WTC11 (cell line): Measurements from ENCODE around the gene PHACTR2. TPM values are rescaled to one million over a fixed set of nuclear protein-coding genes. Genes with fewer than 3 reads are reported as not detected.

ENCODE experiments used
- ATAC-seq: fragments of 200-7000 bp; cut with Tn5 transposase; 2 replicates; pipeline ENCODE4 v1.10.0; 2021; ENCODE audit warnings: mild to moderate bottlenecking, moderate library complexity
- CTCF ChIA-PET: fragments of 300-600 bp; sonication (Branson Sonifier 250); formaldehyde crosslinking; loops from one replicate; lab custom pipeline; 2021; ENCODE audit warnings: antibody characterized with exemption; lab: Charles Lee
- POLR2A ChIA-PET: fragments of 350-600 bp; sonication (Branson Sonifier 250); formaldehyde crosslinking; loops from one replicate; lab custom pipeline; 2021; ENCODE audit warnings: antibody characterized with exemption; lab: Charles Lee
- DNase-seq: peaks from one replicate; pipeline ENCODE4 v3.0.0; 2021; ENCODE audit warnings: low spot score
- H3K27ac Mint-ChIP-seq: 2 replicates; pipeline ENCODE4 v1.8.0; 2021; ENCODE audit warnings: mixed read lengths
- H3K27me3 Mint-ChIP-seq: 2 replicates; pipeline ENCODE4 v1.8.0; 2021; ENCODE audit warnings: low read depth, mild to moderate bottlenecking, moderate library complexity, mixed read lengths
- H3K36me3 Mint-ChIP-seq: 2 replicates; pipeline ENCODE4 v1.8.0; 2021; ENCODE audit warnings: mixed read lengths
- H3K4me1 Mint-ChIP-seq: 2 replicates; pipeline ENCODE4 v1.8.0; 2022; ENCODE audit warnings: mixed read lengths
- H3K4me3 Mint-ChIP-seq: 2 replicates; pipeline ENCODE4 v1.8.0; 2021; ENCODE audit warnings: mild to moderate bottlenecking, moderate library complexity, mixed read lengths
- H3K9me3 Mint-ChIP-seq: 2 replicates; pipeline ENCODE4 v1.8.0; 2021; ENCODE audit warnings: mixed read lengths
- ETV6 ChIP-seq: sonication (generic); formaldehyde crosslinking; IDR thresholded peaks from 2 replicates; pipeline ENCODE4 v1.8.1; 2022; ENCODE audit warnings: mild to moderate bottlenecking, missing genetic modification reagents
- GRHL2 ChIP-seq: fragments of 250-450 bp; sonication (Bioruptor Pico); IDR thresholded peaks from 2 replicates; pipeline ENCODE4 v1.8.0; 2022; ENCODE audit warnings: mild to moderate bottlenecking, moderate library complexity; ENCODE audit not compliant: insufficient replicate concordance, severe bottlenecking
- GTF2I ChIP-seq: fragments of 250-450 bp; sonication (Bioruptor Pico); conservative IDR thresholded peaks from 2 replicates; pipeline ENCODE4 v1.4.0; 2021; ENCODE audit warnings: mild to moderate bottlenecking
- HMGA2 ChIP-seq: fragments of 250-450 bp; sonication (Bioruptor Pico); IDR thresholded peaks from 2 replicates; pipeline ENCODE4 v1.4.0; 2021; ENCODE audit warnings: mild to moderate bottlenecking, moderate library complexity
- JAZF1 ChIP-seq: fragments of 250-450 bp; sonication (Bioruptor Pico); IDR thresholded peaks from 2 replicates; pipeline ENCODE4 v1.9.0; 2021; ENCODE audit warnings: moderate library complexity, mild to moderate bottlenecking, inconsistent platforms
- KAT7 ChIP-seq: sonication (generic); formaldehyde crosslinking; IDR thresholded peaks from 2 replicates; pipeline ENCODE4 v1.8.1; 2023; ENCODE audit warnings: missing genetic modification reagents, mild to moderate bottlenecking, borderline replicate concordance
- NFATC4 ChIP-seq: fragments of 250-450 bp; sonication (Bioruptor Pico); IDR thresholded peaks from 2 replicates; pipeline ENCODE4 v1.9.0; 2021; ENCODE audit warnings: mild to moderate bottlenecking
- NFYB ChIP-seq: sonication (generic); formaldehyde crosslinking; conservative IDR thresholded peaks from 2 replicates; pipeline ENCODE4 v1.8.0; 2022; ENCODE audit warnings: low read depth, missing genetic modification reagents
- NR3C1 ChIP-seq: sonication (generic); formaldehyde crosslinking; conservative IDR thresholded peaks from 2 replicates; pipeline ENCODE4 v1.8.1; 2023; ENCODE audit warnings: low read depth, mild to moderate bottlenecking, missing genetic modification reagents
- OVOL2 ChIP-seq: fragments of 250-450 bp; sonication (Bioruptor Pico); IDR thresholded peaks from 2 replicates; pipeline ENCODE4 v1.9.0; 2021; ENCODE audit warnings: mild to moderate bottlenecking, borderline replicate concordance
- RORB ChIP-seq: fragments of 250-450 bp; sonication (Bioruptor Pico); IDR thresholded peaks from 2 replicates; pipeline ENCODE4 v1.9.0; 2021; ENCODE audit warnings: mild to moderate bottlenecking
- TCF7 ChIP-seq: sonication (generic); formaldehyde crosslinking; IDR thresholded peaks from 2 replicates; pipeline ENCODE4 v1.8.0; 2022; ENCODE audit warnings: mild to moderate bottlenecking, low read depth, missing genetic modification reagents, moderate library complexity
- ZNF121 ChIP-seq: sonication (generic); formaldehyde crosslinking; IDR thresholded peaks from 2 replicates; pipeline ENCODE4 v1.8.0; 2023; ENCODE audit warnings: missing genetic modification reagents
- ZNF232 ChIP-seq: sonication (generic); formaldehyde crosslinking; IDR thresholded peaks from 2 replicates; pipeline ENCODE4 v1.8.0; 2022; ENCODE audit warnings: mild to moderate bottlenecking, missing genetic modification reagents
- ZNF263 ChIP-seq: sonication (generic); formaldehyde crosslinking; IDR thresholded peaks from 2 replicates; pipeline ENCODE4 v1.8.1; 2022; ENCODE audit warnings: low read depth, mild to moderate bottlenecking, moderate library complexity, missing genetic modification reagents
- ZNF396 ChIP-seq: fragments of 250-450 bp; sonication (Bioruptor Pico); IDR thresholded peaks from 2 replicates; pipeline ENCODE4 v1.8.0; 2021; ENCODE audit warnings: mild to moderate bottlenecking, moderate library complexity, borderline replicate concordance
- total RNA-seq: library from RNA; stranded (reverse); gene quantifications from 3 replicates; pipeline ENCODE4 v1.2.3, GENCODE V29; 2021
- TF ChIP-seq, protein P1 (sequence below): sonication (generic); formaldehyde crosslinking; IDR thresholded peaks from 2 replicates; pipeline ENCODE4 v1.8.0; 2022; ENCODE audit warnings: mild to moderate bottlenecking, missing genetic modification reagents
- TF ChIP-seq, protein P2 (sequence below): sonication (generic); formaldehyde crosslinking; IDR thresholded peaks from 2 replicates; pipeline ENCODE4 v1.8.0; 2023; ENCODE audit warnings: missing genetic modification reagents, mild to moderate bottlenecking, borderline replicate concordance
- TF ChIP-seq, protein P3 (sequence below): sonication (generic); formaldehyde crosslinking; IDR thresholded peaks from 2 replicates; pipeline ENCODE4 v1.8.1; 2023; ENCODE audit warnings: mild to moderate bottlenecking, missing genetic modification reagents
- TF ChIP-seq, protein P4 (sequence below): sonication (generic); formaldehyde crosslinking; IDR thresholded peaks from 2 replicates; pipeline ENCODE4 v1.8.1; 2023; ENCODE audit warnings: mild to moderate bottlenecking, missing genetic modification reagents
- TF ChIP-seq, protein P5 (sequence below): sonication (generic); formaldehyde crosslinking; conservative IDR thresholded peaks from 2 replicates; pipeline ENCODE4 v1.8.1; 2022; ENCODE audit warnings: mild to moderate bottlenecking, missing genetic modification reagents
- TF ChIP-seq, protein P6 (sequence below): sonication (generic); formaldehyde crosslinking; IDR thresholded peaks from 2 replicates; pipeline ENCODE4 v1.8.1; 2022; ENCODE audit warnings: low read depth, missing genetic modification reagents, borderline replicate concordance

PHACTR2 gene
- total RNA-seq, 1 experiment from 2014 or later, result 90.5 TPM

DNA sequence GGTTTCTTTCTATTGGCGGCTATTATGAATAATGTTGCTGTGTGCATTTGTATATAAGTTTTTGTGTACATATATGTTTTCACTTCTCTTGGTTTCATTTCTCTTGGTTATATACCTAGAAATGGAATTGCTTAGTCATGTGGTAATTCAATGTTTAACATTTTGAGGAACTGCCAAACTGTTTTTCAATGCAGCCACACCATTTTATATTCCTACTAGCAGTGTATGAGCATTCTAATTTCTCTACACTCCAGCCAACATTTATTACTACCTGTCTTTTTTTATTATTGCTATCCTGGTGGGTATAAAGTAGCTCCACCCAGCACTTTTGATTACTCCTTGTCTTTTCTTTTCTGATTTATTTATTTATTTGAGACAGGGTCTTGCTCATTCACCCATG, 54.8 kb downstream of the PHACTR2 start (continued):
- TF ChIP-seq, protein P1, sequence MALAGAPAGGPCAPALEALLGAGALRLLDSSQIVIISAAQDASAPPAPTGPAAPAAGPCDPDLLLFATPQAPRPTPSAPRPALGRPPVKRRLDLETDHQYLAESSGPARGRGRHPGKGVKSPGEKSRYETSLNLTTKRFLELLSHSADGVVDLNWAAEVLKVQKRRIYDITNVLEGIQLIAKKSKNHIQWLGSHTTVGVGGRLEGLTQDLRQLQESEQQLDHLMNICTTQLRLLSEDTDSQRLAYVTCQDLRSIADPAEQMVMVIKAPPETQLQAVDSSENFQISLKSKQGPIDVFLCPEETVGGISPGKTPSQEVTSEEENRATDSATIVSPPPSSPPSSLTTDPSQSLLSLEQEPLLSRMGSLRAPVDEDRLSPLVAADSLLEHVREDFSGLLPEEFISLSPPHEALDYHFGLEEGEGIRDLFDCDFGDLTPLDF (CRISPR knock-in tag), result no peak
- TF ChIP-seq, protein P2, sequence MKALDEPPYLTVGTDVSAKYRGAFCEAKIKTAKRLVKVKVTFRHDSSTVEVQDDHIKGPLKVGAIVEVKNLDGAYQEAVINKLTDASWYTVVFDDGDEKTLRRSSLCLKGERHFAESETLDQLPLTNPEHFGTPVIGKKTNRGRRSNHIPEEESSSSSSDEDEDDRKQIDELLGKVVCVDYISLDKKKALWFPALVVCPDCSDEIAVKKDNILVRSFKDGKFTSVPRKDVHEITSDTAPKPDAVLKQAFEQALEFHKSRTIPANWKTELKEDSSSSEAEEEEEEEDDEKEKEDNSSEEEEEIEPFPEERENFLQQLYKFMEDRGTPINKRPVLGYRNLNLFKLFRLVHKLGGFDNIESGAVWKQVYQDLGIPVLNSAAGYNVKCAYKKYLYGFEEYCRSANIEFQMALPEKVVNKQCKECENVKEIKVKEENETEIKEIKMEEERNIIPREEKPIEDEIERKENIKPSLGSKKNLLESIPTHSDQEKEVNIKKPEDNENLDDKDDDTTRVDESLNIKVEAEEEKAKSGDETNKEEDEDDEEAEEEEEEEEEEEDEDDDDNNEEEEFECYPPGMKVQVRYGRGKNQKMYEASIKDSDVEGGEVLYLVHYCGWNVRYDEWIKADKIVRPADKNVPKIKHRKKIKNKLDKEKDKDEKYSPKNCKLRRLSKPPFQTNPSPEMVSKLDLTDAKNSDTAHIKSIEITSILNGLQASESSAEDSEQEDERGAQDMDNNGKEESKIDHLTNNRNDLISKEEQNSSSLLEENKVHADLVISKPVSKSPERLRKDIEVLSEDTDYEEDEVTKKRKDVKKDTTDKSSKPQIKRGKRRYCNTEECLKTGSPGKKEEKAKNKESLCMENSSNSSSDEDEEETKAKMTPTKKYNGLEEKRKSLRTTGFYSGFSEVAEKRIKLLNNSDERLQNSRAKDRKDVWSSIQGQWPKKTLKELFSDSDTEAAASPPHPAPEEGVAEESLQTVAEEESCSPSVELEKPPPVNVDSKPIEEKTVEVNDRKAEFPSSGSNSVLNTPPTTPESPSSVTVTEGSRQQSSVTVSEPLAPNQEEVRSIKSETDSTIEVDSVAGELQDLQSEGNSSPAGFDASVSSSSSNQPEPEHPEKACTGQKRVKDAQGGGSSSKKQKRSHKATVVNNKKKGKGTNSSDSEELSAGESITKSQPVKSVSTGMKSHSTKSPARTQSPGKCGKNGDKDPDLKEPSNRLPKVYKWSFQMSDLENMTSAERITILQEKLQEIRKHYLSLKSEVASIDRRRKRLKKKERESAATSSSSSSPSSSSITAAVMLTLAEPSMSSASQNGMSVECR (CRISPR knock-in tag), result no peak
- TF ChIP-seq ZNF263 (CRISPR knock-in tag) (no peak), KAT7 (no peak)
- TF ChIP-seq, protein P3, sequence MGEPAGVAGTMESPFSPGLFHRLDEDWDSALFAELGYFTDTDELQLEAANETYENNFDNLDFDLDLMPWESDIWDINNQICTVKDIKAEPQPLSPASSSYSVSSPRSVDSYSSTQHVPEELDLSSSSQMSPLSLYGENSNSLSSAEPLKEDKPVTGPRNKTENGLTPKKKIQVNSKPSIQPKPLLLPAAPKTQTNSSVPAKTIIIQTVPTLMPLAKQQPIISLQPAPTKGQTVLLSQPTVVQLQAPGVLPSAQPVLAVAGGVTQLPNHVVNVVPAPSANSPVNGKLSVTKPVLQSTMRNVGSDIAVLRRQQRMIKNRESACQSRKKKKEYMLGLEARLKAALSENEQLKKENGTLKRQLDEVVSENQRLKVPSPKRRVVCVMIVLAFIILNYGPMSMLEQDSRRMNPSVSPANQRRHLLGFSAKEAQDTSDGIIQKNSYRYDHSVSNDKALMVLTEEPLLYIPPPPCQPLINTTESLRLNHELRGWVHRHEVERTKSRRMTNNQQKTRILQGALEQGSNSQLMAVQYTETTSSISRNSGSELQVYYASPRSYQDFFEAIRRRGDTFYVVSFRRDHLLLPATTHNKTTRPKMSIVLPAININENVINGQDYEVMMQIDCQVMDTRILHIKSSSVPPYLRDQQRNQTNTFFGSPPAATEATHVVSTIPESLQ (CRISPR knock-in tag), result no peak
- TF ChIP-seq, protein P4, sequence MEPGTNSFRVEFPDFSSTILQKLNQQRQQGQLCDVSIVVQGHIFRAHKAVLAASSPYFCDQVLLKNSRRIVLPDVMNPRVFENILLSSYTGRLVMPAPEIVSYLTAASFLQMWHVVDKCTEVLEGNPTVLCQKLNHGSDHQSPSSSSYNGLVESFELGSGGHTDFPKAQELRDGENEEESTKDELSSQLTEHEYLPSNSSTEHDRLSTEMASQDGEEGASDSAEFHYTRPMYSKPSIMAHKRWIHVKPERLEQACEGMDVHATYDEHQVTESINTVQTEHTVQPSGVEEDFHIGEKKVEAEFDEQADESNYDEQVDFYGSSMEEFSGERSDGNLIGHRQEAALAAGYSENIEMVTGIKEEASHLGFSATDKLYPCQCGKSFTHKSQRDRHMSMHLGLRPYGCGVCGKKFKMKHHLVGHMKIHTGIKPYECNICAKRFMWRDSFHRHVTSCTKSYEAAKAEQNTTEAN (CRISPR knock-in tag), result no peak
- TF ChIP-seq, protein P5, sequence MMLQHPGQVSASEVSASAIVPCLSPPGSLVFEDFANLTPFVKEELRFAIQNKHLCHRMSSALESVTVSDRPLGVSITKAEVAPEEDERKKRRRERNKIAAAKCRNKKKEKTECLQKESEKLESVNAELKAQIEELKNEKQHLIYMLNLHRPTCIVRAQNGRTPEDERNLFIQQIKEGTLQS (CRISPR knock-in tag), result no peak
- TF ChIP-seq, all 79 proteins: peak for 0

DNA sequence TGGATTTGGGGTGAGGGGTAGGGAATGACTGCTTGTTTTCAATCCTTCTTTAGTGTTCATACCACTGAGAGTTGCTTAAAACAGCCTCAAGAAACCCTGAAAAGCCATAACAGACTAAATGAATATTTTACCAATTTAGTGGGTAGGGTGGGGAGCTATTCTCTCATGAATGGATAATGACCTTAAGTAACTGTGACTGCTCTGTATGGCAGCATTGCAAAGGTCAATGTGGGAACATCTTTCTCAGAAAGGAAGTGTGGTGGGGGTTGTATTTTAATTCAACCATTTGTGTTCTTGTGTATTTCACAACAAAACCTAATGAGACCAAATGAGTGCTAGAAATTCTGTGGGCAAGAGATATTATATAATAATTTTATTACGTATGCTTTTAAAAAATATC, 55.7 kb downstream of the PHACTR2 start:
- ATAC-seq, result no peak
- H3K36me3 Mint-ChIP-seq, result no peaks in the 10 kb centered on the region
- H3K9me3 Mint-ChIP-seq, result no peaks in the 10 kb centered on the region
- peaks cover 53% of the 10 kb centered on the region for H3K4me1 Mint-ChIP-seq
- H3K27ac Mint-ChIP-seq, result peak overlapping the region; percentile 83; the same call in 1 of the 2 replicates
- no peak overlapping the region for H3K4me3 Mint-ChIP-seq
- POLR2A ChIA-PET, result interaction anchor here (1.0 kb wide), 1 partner anchor 10 kb away, joined by 3 read pairs; no protein-coding TSS in a partner anchor
- no peak for TF ChIP-seq NFYB
- TF ChIP-seq, protein P6, sequence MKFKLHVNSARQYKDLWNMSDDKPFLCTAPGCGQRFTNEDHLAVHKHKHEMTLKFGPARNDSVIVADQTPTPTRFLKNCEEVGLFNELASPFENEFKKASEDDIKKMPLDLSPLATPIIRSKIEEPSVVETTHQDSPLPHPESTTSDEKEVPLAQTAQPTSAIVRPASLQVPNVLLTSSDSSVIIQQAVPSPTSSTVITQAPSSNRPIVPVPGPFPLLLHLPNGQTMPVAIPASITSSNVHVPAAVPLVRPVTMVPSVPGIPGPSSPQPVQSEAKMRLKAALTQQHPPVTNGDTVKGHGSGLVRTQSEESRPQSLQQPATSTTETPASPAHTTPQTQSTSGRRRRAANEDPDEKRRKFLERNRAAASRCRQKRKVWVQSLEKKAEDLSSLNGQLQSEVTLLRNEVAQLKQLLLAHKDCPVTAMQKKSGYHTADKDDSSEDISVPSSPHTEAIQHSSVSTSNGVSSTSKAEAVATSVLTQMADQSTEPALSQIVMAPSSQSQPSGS (CRISPR knock-in tag), result no peak
- TF ChIP-seq NR3C1 (CRISPR knock-in tag), result no peak
- TF ChIP-seq NFATC4 (CRISPR knock-in tag), result no peak
- no peak for TF ChIP-seq HMGA2 (CRISPR knock-in tag)
- no peak for TF ChIP-seq ZNF396 (CRISPR knock-in tag)
- no peak for TF ChIP-seq OVOL2 (CRISPR knock-in tag)
- no peak for TF ChIP-seq ZNF232 (CRISPR knock-in tag)
- no peak for TF ChIP-seq ZNF121 (CRISPR knock-in tag)
- no peak for TF ChIP-seq GRHL2
- TF ChIP-seq JAZF1 (CRISPR knock-in tag), result no peak
- TF ChIP-seq, protein P4 (CRISPR knock-in tag), result no peak
- TF ChIP-seq ETV6 (CRISPR knock-in tag), result no peak
- TF ChIP-seq, protein P3 (CRISPR knock-in tag), result no peak
- TF ChIP-seq RORB, result no peak
- no peak for TF ChIP-seq GTF2I
- TF ChIP-seq TCF7 (CRISPR knock-in tag), result no peak
- no peaks in the 10 kb centered on the region for H3K27me3 Mint-ChIP-seq
- no peak for DNase-seq
- CTCF ChIA-PET, result no interaction called here
